ENCODE measurements around the gene TRIM40. TPM values are rescaled to one million over a fixed set of nuclear protein-coding genes. Genes with fewer than 3 reads are reported as not detected.

The TRIM40 gene
- total RNA-seq, 2 donors from 2014 or later: not detected

DNA sequence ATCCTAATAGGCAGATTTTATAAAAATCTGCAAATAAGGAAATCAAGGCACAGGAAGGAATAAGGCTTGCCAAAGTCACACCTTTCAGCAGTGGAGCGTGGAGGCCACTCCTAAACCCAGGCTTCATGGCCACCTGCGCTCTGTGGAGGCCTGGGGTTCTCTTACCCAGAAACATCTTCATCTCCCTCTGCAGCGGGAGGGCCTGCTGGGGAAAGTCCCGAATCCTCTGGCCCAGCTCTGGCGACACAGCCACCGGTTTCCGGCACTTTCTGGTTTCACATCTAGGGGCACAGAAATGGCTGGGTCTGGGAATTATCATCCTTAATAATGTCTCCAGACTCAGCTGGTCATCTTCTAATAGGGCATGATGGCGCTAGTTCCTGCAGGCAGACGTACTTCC, 20.8 kb downstream of the TRIM40 start:
- intact Hi-C loops (cut with DNase I): no loop called here
- Histone ChIP-seq H3K27ac (no peak overlapping the region), H3K9me3 (no peaks in the 10 kb centered on the region), H3K27me3 (replicated peaks; ENCODE audit: insufficient read depth) (peaks cover 2% of the 10 kb centered on the region), H3K4me3 (no peak overlapping the region), H3K4me1 (replicated peaks) (no peaks in the 10 kb centered on the region), H3K36me3 (no peaks in the 10 kb centered on the region)
- no peak for DNase-seq (ENCODE audit: low spot score)
- 87% methylated on average over 9 of the region's 9 CpGs for WGBS
- TF ChIP-seq POLR2AphosphoS5 (IDR thresholded peaks at IDR 0.05): no peak
- TF ChIP-seq, protein P1, sequence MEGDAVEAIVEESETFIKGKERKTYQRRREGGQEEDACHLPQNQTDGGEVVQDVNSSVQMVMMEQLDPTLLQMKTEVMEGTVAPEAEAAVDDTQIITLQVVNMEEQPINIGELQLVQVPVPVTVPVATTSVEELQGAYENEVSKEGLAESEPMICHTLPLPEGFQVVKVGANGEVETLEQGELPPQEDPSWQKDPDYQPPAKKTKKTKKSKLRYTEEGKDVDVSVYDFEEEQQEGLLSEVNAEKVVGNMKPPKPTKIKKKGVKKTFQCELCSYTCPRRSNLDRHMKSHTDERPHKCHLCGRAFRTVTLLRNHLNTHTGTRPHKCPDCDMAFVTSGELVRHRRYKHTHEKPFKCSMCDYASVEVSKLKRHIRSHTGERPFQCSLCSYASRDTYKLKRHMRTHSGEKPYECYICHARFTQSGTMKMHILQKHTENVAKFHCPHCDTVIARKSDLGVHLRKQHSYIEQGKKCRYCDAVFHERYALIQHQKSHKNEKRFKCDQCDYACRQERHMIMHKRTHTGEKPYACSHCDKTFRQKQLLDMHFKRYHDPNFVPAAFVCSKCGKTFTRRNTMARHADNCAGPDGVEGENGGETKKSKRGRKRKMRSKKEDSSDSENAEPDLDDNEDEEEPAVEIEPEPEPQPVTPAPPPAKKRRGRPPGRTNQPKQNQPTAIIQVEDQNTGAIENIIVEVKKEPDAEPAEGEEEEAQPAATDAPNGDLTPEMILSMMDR (IDR thresholded peaks at IDR 0.05): no peak
- TF ChIP-seq POLR2A (IDR thresholded peaks at IDR 0.05): no peak

DNA sequence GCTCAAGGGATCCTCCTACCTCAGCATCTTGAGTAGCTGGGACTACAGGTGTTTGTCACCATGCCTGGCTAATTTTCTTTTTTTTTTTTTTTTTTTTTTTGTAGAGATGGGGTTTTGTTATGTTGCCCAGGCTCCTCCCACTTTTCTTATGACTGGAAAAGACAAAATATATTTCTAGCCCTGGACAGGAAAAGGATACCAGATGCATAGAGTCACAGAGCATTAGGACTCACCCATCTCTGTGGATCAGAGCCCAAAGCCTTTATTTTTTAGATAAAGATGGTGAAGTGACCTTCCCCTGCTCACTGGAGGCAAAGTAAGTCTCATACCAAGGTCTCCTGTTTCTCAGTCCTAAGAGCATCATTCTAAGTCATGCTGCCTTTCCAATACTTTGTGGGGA, 21.6 kb downstream of the TRIM40 start:
- Histone ChIP-seq H3K27me3 (replicated peaks; ENCODE audit: insufficient read depth) (peaks cover 2% of the 10 kb centered on the region), H3K4me1 (replicated peaks) (no peaks in the 10 kb centered on the region), H3K9me3 (no peaks in the 10 kb centered on the region), H3K36me3 (no peaks in the 10 kb centered on the region), H3K27ac (no peak overlapping the region), H3K4me3 (no peak overlapping the region)
- TF ChIP-seq POLR2A (IDR thresholded peaks at IDR 0.05) (no peak), POLR2AphosphoS5 (IDR thresholded peaks at IDR 0.05) (no peak)
- TF ChIP-seq, protein P1 (IDR thresholded peaks at IDR 0.05): no peak
- DNase-seq (ENCODE audit: low spot score): no peak
- intact Hi-C loops (cut with DNase I): no loop called here

DNA sequence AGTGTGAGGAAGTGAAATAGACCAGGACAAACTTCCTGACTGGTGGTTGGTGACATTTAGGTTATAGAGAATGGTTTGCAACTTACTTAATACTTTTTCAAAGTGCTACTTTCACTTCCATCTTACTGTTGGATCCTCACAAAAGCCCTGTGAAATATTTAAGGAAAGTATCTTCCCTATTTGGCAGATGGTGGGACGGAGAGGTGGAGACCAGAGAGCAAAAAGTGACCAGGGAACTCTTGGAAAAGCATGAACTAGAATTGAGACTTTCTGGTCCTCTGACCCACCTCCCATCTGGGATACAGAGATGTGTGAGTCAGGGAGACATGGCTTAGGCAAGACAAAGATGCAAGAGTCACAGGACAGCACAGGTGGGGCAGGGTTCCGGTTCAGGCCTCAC, 22.1 kb downstream of the TRIM40 start:
- TF ChIP-seq, protein P1 (IDR thresholded peaks at IDR 0.05): no peak
- TF ChIP-seq POLR2AphosphoS5 (IDR thresholded peaks at IDR 0.05) (no peak), POLR2A (IDR thresholded peaks at IDR 0.05) (no peak)
- Histone ChIP-seq H3K36me3 (no peaks in the 10 kb centered on the region), H3K27ac (no peak overlapping the region), H3K4me3 (no peak overlapping the region), H3K9me3 (no peaks in the 10 kb centered on the region), H3K27me3 (replicated peaks; ENCODE audit: insufficient read depth) (peaks cover 2% of the 10 kb centered on the region), H3K4me1 (replicated peaks) (no peaks in the 10 kb centered on the region)
- intact Hi-C loops (cut with DNase I): no loop called here
- DNase-seq (ENCODE audit: low spot score): no peak
- 84% methylated on average over 2 of the region's 2 CpGs for WGBS

DNA sequence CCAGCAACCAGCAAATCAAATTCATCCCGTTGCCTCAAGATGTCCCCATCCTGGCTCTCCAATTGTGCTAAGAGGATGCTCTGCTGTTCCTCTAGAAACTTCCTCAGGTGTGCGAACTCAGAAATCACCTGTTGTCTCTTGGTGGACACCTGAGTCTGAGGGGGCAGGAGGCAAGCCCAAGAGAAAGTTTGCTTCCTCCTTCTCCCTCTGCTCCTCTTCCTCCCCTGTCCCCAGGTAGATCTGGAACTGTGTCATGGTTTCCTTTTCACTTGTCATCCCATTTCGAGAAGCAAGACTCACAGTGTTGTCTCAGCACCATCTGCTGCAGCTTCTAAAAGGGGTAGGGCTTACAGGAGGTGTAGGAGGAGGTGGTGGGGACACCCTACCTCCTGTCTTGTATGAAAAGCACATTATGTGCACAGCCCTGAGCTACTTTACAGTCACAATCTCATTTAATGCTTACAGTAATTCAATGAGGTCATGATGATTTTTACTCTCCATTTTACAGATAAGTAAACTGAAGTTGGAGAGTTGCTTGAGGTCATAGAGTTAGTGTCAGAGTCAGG, 22.6 kb downstream of the TRIM40 start:
- WGBS: 67% methylated on average over 3 of the region's 3 CpGs
- TF ChIP-seq, protein P1 (IDR thresholded peaks at IDR 0.05): no peak
- TF ChIP-seq POLR2A (IDR thresholded peaks at IDR 0.05): no peak
- no peak for TF ChIP-seq POLR2AphosphoS5 (IDR thresholded peaks at IDR 0.05)
- intact Hi-C loops (cut with DNase I): no loop called here

DNA sequence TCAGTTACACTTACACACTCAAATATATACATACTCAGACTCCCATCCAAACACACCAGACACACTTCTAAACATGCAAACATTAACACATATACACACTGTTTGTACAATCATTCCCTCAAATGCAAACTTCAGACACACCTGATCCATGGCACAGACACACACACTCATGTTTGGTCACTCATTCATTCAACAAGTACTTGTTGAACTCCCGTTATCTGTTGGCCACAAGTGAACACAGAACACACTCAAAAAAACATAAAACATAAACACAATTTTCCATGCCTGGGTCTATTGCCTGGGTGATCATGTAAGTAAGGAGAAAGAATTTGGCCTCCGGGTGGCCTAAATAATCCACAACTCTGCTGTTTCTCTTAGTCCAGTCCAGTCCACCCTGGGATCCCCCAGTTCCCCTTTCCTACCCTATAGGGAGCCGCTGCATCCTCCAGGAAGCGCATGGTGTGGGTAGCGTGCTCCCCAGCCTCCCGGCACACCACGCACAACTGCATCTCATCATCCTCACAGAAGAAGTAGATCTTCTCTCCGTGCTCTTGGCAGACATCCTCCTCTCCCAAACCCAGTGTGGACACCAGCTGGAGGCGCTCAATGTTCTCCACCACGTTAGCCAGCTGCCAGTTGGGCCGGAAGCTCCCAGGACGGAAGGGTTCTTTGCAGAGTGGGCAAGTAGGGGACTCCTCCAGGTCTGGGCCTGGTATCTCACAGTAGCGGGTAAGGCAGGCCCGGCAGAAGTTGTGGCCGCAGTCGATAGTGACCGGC, 24.3 kb downstream of the TRIM40 start:
- no peak for DNase-seq (ENCODE audit: low spot score)
- H3K4me1 ChIP-seq (replicated peaks): no peaks in the 10 kb centered on the region
- no peak for TF ChIP-seq POLR2A (IDR thresholded peaks at IDR 0.05)
- intact Hi-C loops (cut with DNase I): no loop called here
- no peaks in the 10 kb centered on the region for H3K36me3 ChIP-seq
- WGBS: 90% methylated on average over 17 of the region's 17 CpGs
- H3K27ac ChIP-seq: no peak overlapping the region
- H3K4me3 ChIP-seq: no peak overlapping the region
- H3K27me3 ChIP-seq (replicated peaks; ENCODE audit: insufficient read depth): peaks cover 2% of the 10 kb centered on the region
- no peaks in the 10 kb centered on the region for H3K9me3 ChIP-seq

More for the DNA sequence above, 22.6 kb downstream of the TRIM40 start:
- Histone ChIP-seq H3K27me3 (replicated peaks; ENCODE audit: insufficient read depth) (peaks cover 2% of the 10 kb centered on the region), H3K4me1 (replicated peaks) (no peaks in the 10 kb centered on the region), H3K4me3 (no peak overlapping the region), H3K36me3 (no peaks in the 10 kb centered on the region), H3K9me3 (no peaks in the 10 kb centered on the region), H3K27ac (no peak overlapping the region)
- DNase-seq (ENCODE audit: low spot score): no peak
